ENCODE measurements around the gene KLHDC9.
"Not testable (repeated sequence)": the region's sequence is repeated elsewhere in the genome, so short reads cannot be mapped to it uniquely, and the experiment has no call there.

KLHDC9 gene, protein sequence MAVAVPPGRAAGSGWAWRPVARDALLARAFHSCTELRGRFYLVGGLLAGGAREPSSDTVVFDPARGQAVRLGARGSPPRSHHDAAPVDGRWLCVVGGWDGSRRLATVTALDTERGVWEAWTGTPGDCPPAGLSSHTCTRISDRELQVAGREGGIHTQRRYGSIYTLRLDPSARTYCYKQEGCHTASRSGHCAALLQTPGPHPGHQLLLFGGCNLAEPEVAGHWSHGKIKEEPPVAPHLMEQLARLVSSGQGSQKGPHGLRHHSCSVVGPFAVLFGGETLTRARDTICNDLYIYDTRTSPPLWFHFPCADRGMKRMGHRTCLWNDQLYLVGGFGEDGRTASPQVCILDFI

DNA sequence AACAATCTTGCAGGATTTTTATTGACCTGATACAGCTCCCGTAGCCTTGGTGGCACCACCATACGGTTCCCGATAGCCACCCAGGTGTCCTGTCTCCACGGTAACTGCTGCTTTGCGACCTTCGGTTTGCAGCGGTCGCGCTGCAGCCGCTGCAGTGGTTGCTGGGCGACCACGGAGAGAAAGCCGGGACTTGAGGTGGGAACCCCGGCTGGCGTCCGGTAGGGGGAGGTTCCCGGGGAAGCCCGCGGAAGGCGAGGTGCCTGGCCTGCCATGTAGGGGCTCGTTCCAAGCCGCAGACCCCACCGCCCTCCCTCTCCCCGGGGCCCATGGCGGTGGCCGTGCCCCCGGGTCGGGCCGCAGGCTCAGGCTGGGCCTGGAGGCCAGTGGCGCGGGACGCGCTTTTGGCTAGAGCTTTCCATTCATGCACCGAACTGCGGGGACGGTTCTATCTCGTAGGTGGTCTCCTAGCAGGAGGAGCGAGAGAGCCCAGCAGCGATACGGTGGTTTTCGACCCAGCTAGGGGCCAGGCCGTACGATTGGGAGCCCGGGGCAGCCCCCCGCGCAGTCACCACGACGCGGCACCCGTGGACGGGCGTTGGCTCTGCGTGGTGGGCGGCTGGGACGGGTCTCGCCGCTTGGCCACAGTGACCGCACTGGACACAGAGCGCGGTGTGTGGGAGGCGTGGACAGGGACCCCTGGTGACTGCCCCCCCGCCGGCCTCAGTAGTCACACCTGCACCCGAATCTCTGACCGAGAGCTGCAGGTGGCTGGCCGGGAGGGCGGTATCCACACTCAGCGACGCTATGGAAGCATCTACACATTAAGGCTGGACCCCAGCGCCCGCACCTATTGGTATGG is at the start of gene KLHDC9:
KLHDC9 (plus strand) TSS at position 152 of the 859 bp plus-strand sequence; CDS start at position 327, 175 bp downstream.
- DNase-seq: peak; percentile 94 to 98 (median 96)

DNA sequence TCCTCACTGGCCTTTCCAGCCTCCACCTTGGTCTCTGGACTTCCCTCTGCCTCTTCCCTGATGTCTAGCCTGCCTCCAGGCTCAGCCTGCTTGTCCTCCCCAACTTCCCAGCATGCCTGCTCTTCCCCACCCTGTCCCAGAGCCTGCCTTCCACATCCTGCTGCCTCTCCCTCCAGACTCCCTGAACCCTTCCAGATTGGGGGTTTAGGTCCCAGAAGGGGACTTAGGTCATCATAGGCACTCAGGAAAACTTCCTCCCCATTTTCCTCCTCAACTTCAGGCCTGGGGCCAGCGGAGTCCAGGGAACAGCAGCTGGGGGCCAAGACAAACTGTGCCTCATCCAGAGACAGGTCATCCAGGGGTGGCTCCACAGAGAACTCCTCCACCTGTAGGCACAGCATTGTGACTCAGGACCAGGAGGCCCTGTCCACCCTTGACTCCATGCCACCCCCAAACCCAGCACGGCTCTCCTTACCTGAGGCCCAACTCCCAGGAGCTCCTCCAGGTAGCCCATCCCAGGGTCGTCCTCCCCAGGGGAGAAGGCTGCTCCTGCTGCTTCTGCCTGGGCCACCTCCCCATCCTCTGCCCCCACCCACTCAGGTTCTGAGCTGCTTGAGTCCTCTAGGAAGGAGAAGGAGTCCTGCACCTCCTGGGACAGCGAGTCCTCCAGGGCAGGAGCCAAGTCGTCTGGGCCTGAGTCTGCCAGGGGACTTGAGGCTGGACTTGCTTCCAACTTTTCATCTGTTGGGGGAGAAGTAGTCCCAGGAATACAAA is 49.0 kb upstream of the KLHDC9 start:
- DNase-seq: no peak

DNA sequence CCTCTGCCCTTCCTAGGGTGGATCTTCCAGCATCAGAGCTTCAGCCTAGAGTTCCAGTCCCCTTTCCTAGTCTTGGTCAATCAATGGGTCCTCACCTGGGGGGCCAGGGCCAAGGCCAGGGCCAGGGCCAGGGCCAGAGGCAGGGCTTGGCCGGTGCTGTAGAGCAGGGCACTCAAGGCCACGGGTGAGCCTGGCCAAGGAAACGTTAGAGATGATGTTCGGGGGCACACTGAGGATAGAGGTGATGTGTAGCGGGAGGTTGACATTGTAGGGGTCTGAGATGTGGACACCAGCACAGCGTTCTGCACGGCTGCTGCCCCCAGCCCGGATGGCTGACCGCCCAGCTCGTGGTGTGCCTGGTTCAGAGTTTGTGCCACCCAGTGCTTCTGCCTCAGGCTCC is 46.9 kb upstream of the KLHDC9 start:
- DNase-seq: no peak

DNA sequence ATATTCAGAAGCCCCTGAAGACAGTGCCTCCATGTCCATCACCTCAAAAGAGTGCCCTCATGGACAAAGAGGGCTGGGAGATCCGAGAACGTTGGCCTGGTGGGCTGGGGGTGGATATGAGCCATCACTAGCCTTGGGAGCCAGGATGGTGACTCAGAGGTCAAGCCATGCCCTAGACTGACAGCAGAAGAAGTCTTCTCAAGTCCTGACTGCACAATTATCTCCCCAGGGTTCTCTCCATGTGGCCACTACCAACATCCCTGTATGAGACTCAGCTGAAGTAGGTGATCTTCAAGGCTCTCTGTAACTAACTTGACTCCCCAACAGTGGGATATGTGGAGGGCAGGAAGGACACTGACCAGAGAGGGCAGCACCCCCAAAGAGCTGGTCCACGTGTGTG is 45.3 kb upstream of the KLHDC9 start:
- DNase-seq: no peak

DNA sequence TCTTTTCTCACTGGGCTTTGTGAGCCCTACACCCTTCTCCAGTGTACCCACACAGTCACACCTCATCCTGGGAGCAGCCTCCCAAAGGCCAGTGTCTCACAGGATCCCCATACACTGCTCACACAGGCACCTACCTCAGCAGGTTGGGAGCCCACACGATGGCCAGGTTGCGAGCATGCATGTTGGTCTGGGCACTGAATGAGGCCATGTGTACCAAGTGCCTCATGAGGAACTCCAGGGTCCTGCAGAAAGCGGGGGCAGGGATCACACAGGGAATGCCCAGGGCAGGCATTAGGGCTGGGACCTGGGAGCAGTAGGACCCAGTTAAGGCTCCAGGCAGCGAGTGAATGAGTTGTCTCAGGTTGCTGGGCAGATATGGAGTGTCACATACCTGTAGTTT is 43.9 kb upstream of the KLHDC9 start:
- DNase-seq: no peak

DNA sequence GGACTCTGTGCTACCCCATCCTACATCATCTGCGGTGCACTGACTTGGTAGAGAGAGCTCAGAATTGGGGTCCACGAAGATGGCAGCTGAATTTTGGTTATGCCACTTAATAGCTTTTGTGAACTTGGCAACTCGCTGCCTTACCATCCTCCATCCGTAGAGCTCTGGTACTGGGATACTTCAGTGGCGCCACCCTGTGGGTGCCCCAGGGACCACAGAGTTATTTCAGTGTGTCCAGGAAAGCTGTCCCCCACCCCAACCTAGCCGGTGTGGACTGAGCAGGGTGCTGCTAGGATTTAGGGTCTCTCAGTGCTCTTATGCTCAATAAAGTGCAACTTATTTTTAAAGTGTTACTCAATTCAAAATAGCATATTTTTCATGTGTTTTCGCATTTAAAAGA is 43.4 kb upstream of the KLHDC9 start:
- no peak for DNase-seq

DNA sequence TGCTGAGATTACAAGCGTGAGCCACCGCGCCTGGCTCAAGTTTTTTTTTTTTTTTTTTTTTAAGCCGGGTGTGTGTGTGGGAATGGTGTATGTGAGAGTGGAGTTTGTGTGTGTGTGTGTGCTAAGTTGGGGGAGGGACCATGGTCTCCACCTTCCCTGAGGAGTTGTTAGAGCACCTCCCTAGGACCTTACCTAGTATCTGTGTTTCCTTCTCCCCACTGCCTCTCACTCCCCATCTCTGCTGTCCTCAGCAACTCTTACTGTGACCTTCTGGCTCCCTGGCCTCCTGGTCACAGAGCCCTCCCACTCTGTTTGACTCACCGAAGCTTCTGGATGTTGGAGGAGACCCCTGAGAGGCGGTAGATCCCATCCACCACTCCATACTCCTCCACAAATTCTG is 38.9 kb upstream of the KLHDC9 start:
- no peak for DNase-seq

DNA sequence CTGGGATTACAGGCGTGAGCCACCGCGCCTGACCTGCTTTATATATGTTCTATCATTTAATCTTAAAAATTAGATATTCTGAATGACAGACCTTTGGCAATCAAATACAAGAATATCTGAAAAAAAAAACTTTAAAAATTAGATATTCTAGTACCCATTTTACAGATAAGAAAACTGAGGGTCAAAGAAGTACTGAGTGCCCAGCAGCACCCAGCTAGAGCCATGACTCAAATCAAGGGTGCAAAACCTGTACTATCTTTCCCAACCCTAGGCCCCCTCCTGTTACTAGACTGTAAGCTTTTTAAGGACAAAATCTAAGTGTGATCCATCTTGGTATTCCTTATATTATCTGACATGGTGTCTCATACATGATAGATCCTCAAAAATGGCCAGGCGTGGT is 36.7 kb upstream of the KLHDC9 start:
- DNase-seq: no peak

DNA sequence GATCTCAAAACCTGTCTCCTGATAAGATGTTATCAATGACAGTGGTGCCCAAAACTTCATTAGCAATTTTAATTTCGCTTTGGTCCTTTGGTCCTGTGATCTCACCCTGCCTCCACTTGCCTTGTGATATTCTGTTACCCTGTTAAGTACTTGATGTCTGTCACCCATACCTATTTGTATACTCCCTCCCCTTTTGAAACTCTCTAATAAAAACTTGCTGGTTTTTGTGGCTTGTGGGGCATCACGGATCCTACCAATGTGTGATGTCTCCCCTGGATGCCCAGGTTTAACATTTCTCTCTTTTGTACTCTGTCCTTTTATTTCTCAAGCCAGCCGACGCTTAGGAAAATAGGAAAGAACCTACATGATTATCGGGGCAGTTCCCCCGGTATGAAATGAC is 34.2 kb upstream of the KLHDC9 start:
- DNase-seq: not testable (repeated sequence)

DNA sequence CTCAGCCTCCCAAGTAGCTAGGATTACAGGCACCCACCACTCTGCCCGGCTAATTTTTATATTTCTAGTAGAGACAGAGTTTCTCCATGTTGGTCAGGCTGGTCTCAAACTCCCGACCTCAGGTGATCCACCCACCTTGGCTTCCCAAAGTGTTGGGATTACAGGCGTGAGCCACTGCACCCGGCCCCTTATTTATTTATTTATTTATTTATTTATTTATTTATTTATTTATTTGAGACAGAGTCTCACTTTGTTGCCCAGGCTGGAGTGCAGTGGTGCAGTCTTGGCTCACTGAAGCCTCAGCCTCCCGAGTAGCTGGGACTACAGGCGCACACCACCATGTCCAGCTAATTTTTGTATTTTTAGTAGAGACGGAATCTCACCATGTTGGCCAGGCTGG is 32.5 kb upstream of the KLHDC9 start:
- not testable (repeated sequence) for DNase-seq

DNA sequence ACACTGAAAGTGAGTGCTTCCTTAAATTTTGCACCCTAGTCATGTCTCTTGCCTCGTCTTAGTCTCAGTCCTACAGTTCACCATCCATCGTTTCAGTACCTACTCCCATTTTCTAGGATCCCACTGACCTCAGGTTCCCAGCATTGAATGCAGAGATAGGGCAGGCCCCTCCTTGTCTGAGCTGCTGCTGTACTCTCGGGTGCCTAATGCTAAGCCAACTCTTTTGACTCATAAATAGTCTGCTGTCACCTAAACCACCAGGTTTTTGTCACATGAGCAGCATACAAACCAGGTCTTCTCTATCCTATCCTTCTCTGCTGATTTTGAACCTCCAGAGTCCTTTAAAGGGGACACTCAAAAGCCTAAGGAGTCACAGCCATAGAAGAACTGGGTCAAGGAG is 31.5 kb upstream of the KLHDC9 start:
- no peak for DNase-seq

DNA sequence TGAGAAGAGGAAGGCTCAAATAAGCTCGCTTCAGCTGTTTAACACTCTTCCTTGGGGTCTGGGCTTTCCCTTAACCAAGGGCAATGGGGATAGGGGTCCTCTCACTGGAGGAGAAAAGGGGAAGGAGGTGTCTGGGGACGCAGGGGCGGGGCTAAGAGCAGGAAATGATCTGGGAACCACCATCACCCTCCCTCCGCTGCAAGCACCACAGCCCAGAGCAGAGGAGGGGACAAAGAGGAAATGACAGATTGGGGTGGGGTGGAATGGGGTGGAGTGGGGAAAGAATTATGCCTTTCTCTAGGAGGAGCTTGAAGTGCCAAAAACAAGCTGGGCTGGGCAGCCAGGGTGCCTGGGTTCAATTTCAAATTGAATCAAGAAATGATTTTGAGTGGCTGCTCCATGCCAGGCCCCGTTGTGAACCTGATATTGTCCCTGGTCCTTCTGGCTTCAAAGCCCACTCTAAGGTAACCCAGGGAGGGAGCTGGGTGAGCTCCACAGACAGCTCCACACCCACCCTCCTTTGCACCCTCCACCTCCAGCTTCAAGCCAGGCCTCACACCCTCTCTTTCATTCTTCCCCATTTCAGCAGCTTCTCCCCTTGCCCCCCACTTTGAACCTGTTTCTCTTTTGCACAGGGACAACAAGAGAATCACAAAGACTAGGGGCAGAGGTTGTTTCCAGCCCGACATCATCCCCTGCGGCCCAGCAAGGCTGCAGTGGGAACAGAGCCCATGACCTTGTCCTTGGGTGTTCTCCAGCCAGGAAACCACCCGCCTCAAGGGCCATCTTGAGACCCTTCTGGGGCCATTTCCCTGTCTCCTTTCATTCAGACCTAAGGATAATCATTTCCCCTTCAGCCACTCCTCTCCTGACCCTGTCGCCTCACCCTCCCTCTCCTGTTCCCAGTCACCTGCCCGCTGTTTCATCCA is 29.6 kb upstream of the KLHDC9 start:
- no peak for DNase-seq

DNA sequence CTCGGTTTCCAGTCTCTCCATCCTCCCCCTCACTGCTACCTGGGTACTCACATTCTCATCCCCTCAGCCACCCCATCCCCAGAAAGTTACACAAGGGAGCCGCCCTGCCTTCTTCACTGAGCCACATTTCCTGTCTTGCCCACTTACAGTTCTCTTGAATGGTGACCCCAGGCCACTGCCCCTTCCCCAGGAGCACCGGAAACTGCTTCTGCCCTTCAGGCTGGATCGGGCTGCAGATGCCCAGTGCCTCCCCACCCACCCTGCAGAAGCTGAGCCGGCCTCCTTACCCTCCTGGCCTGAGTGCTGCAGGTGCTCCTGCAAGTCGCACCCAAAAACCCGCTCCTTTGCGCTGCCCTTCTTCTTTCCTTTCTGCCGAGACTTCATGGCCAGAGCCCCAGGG is 28.9 kb upstream of the KLHDC9 start:
- no peak for DNase-seq

DNA sequence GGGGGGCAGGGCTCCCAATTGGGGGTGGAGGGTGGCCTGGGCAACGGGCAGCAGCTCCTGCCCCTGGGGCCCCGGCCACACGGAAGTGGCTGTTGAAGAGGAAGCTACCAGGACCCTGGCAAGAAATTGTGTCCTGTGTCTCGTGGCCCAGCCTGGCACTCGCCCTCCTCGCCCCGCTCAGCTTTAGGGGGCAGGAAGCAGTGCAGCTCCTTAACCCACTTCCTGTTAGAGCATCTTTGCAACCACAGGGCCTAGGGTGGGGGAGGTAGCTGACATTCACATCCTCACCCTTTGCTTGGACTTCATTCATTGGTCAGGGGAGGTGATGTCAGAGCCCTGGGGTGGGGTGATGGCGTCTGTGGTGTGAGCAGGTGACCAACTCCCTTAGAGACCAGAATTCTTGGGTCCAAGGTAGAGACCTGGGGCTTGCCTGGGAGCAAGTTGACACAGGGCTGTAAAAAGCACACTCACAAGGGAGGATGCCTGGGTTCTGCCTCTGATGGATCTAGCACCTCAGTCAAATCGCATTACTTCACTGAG is 28.4 kb upstream of the KLHDC9 start, which contains the start of gene ARHGAP30:
ARHGAP30 (minus strand) TSS at position 161 of the 540 bp plus-strand sequence. CDS start 267 bp downstream, outside the sequence.
- DNase-seq: no peak

DNA sequence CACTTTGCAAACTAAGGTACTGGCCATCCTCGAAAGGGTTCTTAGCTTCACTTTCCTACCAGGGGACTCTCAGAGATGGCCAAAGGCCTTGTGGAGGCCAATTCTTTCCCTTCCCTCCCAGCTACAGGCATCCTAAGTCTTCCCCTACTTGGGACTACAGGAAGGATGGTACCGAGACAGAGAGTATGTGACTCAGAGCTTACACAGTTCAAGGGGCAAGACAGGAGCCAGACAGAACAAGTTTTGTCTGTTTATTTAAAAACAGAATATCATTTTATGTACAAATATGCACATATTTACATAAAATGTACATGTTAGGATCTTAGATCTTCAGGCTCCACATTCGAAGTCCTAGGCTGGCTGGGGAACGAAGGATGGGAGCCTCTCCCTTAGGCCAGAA is 27.4 kb upstream of the KLHDC9 start:
- DNase-seq: no peak

DNA sequence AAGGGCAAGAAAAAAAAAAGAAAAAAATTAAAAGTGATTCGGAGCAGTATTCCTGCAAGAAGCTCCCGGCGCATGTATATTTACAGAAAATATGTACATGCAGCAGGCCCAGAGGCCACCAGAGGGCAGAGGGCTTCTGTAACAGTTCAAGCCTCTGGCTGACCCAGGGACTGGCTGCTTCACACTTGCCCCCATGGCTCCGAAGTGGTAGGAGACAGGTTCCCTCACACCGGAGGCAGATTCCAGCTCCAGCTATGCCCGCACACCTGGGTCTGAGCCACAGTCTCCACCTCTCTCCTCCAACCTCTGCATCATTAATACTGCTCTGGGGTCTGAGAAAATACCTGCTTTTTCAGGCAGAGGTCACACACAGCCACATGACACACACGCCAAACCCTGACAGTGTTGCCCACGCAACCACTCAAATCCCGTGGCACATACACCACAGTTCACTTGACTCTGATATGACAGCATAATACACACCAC is 26.2 kb upstream of the KLHDC9 start:
- peak in 2 of 3 experiments; percentile 4 to 45 for DNase-seq

DNA sequence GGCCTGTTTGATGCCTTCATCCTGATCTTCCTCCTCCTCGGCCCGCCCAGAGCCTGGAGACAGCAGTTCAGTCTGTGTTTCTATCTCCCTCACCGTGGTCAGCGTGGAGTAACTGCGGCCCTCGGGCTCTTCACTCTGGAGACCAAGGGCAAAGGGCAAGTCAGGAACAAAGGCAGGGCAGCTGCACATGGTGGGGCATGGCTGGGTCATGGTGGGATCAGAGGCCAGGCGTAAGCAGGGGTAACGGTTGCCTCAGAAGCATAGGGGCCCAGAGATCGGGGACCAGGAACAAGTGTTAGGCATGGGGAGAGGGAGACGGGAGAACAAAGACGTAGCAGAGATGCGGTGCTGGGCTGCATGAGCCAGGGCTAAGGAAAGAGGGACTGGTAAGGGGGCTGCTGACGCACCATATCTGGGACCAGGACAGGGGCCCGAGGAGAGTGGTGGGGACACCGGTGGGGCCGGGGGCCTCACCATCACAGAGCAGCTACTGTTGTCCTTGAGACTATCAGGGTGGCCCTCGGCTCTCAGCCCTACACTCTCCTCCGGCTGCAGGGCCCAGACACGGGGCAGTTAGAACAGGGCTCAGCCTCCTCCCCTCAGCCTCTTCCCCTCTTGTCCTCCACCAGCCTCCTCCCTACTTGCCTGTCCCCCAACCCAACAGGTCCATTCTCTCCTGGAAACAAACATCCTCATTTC is 25.3 kb upstream of the KLHDC9 start:
- no peak for DNase-seq

DNA sequence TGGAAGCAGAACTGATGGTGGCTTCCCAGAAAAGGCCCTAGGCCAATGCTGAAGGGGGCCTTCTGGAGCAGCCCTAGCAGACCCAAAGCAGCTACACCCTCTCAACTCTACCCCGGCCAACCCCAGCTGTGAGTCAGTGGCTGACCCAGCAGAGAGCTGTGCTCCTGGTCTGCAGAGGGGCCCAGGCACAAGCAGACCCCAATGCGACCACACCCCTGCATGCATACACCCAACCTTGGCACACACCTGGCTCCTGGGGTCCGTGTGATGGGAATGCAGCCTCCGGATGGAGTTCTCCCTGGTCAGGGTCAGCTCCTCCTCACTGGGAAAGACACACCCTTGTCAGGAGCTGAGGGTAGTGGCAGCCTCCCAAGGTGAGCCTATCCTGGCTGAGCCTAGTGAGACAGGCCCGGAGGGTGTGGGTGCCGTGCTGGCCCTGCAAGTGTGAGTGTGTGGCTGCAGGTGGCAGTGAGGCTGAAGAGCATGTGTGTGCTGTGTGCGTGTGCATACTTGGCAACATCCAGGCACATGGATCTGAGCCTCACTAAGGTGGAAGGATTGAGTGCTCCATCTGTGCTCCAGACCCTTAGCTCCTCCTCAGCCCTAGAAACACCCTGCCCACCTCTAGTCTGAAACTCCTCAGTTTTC is 24.6 kb upstream of the KLHDC9 start:
- no peak for DNase-seq

DNA sequence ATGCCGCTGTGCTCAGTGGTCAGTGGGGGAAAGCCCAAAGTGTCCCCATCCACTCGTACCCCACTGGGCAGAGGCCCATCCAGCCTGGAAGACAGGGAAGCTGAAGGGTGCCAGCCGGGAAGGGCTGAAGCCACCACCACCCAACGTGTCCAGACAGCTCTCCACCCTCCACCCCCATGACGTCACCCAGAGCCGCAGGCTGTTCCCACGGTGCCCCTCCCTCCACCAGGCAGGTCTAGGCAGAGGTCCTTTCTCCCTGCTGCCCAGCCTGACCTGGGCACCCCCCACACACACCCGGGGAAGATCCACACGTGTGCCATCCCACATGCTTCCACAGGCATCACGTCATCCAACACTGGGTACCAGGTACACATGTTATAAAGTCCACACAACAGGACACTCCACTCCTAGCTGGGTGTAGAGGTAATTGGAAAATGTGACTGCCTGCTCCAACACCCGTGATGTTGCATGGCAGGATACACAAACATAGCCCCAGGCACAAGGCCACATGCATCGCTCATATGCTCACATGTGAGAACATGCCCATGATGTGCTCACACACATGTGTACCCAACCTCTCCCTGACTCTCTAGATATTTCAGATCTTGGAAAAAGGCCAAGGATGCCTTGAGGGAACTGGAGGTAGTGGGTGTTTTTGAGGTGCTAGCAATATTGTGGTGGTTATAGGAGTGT is 23.3 kb upstream of the KLHDC9 start:
- peak in 2 of 3 experiments; percentile 40 to 52 for DNase-seq

DNA sequence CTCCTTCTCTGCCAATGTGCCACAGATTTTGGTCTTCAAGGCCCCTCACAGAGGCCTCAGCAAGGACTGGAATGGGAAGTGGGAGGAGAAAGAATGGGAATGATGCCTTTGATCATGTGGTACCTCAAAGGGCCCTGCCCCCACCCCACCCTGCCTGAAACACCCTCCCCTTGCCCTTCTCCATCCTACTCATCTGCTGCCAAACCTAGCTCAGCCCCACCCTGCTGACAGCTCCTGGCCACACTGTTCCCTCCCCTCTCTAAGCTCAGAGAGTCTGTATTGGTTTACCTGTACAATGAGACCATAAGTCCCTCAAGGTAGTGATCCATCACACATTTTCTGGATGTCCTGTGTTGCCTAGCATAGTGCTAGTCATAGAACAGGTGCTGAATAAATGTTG is 21.8 kb upstream of the KLHDC9 start:
- DNase-seq: no peak
